Islet precursor cell (in vitro differentiated cells): ENCODE measurements around the gene NSG2.
"Not testable (repeated sequence)": the region's sequence is repeated elsewhere in the genome, so short reads cannot be mapped to it uniquely, and the experiment has no call there.

Experiments
- DNase-seq: peaks from one replicate; pipeline ENCODE4 v3.0.0-alpha.2; 2018

The NSG2 gene

GRCh38 chr5:174063082-174063756 is 17.7 kb downstream of the NSG2 start:
- DNase-seq, result no peak

- no peak for DNase-seq
These were observed 18.7 kb downstream of the NSG2 start for GRCh38 chr5:174064171-174064570.

GRCh38 chr5:174065528-174066197 is 20.2 kb downstream of the NSG2 start:
- DNase-seq, result peak; percentile 82

- DNase-seq, result no peak
These were observed 22.0 kb downstream of the NSG2 start for GRCh38 chr5:174067499-174067898.

GRCh38 chr5:174071484-174071883 is 26.0 kb downstream of the NSG2 start:
- no peak for DNase-seq

GRCh38 chr5:174073122-174073660 is 27.7 kb downstream of the NSG2 start:
- no peak for DNase-seq

- DNase-seq, result no peak
These were observed 28.9 kb downstream of the NSG2 start for GRCh38 chr5:174074369-174074768.

GRCh38 chr5:174078416-174078815 is 32.9 kb downstream of the NSG2 start:
- DNase-seq, result no peak

- DNase-seq, result no peak
These were observed 36.8 kb downstream of the NSG2 start for GRCh38 chr5:174082286-174082685.

GRCh38 chr5:174083056-174083827 is 37.7 kb downstream of the NSG2 start:
- DNase-seq, result no peak

- no peak for DNase-seq
These were observed 39.2 kb downstream of the NSG2 start for GRCh38 chr5:174084691-174085154.

GRCh38 chr5:174086751-174087150 is 41.2 kb downstream of the NSG2 start:
- DNase-seq, result no peak

- DNase-seq, result no peak
These were observed 42.3 kb downstream of the NSG2 start for GRCh38 chr5:174087783-174088182.

- DNase-seq, result no peak
These were observed 44.6 kb downstream of the NSG2 start for GRCh38 chr5:174090129-174090528.

- DNase-seq, result no peak
These were observed 47.6 kb downstream of the NSG2 start for GRCh38 chr5:174093123-174093522.

- no peak for DNase-seq
These were observed 49.5 kb downstream of the NSG2 start for GRCh38 chr5:174094857-174095606.

GRCh38 chr5:174096619-174097018 is 51.1 kb downstream of the NSG2 start:
- DNase-seq, result no peak

- DNase-seq, result peak; percentile 61
These were observed 52.1 kb downstream of the NSG2 start for GRCh38 chr5:174097486-174098185.

- no peak for DNase-seq
These were observed 53.2 kb downstream of the NSG2 start for GRCh38 chr5:174098694-174099093.

- DNase-seq, result no peak
These were observed 55.0 kb downstream of the NSG2 start for GRCh38 chr5:174100490-174100889.

- DNase-seq, result no peak
These were observed 55.8 kb downstream of the NSG2 start for GRCh38 chr5:174101195-174101730.

GRCh38 chr5:174102574-174102973 is 57.1 kb downstream of the NSG2 start:
- DNase-seq, result not testable (repeated sequence)
